HepG2 (cell line): Measurements from ENCODE around the gene DHH. TPM values are rescaled to one million over a fixed set of nuclear protein-coding genes. Genes with fewer than 3 reads are reported as not detected.
A peak's percentile ranks its signal among the peaks of the same experiment; 100 is the strongest.

ENCODE experiments used
- AGO1 ChIP-seq: fragments of 200-400 bp; formaldehyde crosslinking; IDR thresholded peaks from 2 replicates; pipeline ENCODE4 v1.6.1; 2017; ENCODE audit warnings: mild to moderate bottlenecking, low read depth, low read length, moderate library complexity; ENCODE audit not compliant: poor library complexity, severe bottlenecking
- AKNA ChIP-seq: sonication (generic); formaldehyde crosslinking; IDR thresholded peaks from 2 replicates; pipeline ENCODE4 v1.4.0; 2020; ENCODE audit warnings: missing genetic modification reagents, borderline replicate concordance
- ATF3 ChIP-seq: sonication (generic); formaldehyde crosslinking; IDR thresholded peaks from 2 replicates; pipeline ENCODE4 v1.4.0; 2020; ENCODE audit warnings: missing genetic modification reagents
- GFI1 ChIP-seq: sonication (generic); formaldehyde crosslinking; IDR thresholded peaks from 2 replicates; pipeline ENCODE4 v1.5.0; 2020; ENCODE audit warnings: missing genetic modification reagents, mild to moderate bottlenecking, borderline replicate concordance
- HNF4A ChIP-seq: sonication (generic); formaldehyde crosslinking; IDR thresholded peaks from 2 replicates; pipeline ENCODE4 v1.4.0; 2020; ENCODE audit warnings: missing genetic modification reagents
- HOMEZ ChIP-seq: IDR thresholded peaks from 2 replicates; pipeline ENCODE4 v1.6.1; 2016; ENCODE audit warnings: low read depth
- KMT2B ChIP-seq: IDR thresholded peaks from 2 replicates; pipeline ENCODE4 v1.6.1; 2016; ENCODE audit warnings: missing genetic modification reagents, missing compliant biosample characterization
- MBNL3 ChIP-seq: fragments of 250-450 bp; sonication (Bioruptor Pico); conservative IDR thresholded peaks from 2 replicates; pipeline ENCODE4 v1.8.0; 2022; ENCODE audit warnings: mild to moderate bottlenecking, inconsistent platforms
- MLXIP ChIP-seq: sonication (generic); formaldehyde crosslinking; IDR thresholded peaks from 2 replicates; pipeline ENCODE4 v1.9.0; 2021; ENCODE audit warnings: missing genetic modification reagents, borderline replicate concordance
- PHF20 ChIP-seq: sonication (generic); formaldehyde crosslinking; IDR thresholded peaks from 2 replicates; pipeline ENCODE4 v1.5.0; 2020; ENCODE audit warnings: mild to moderate bottlenecking, missing genetic modification reagents
- POLR2AphosphoS2 ChIP-seq: IDR thresholded peaks from 2 replicates; pipeline ENCODE4 v1.6.1; 2011; ENCODE audit warnings: low read depth, low read length, improper control_type of control experiment
- SAFB2 ChIP-seq: sonication (generic); formaldehyde crosslinking; IDR thresholded peaks from 2 replicates; pipeline ENCODE4 v1.5.1; 2020; ENCODE audit warnings: missing genetic modification reagents, low read depth, mild to moderate bottlenecking, borderline replicate concordance
- SMC3 ChIP-seq: IDR thresholded peaks from 2 replicates; pipeline ENCODE4 v1.6.1; 2011; ENCODE audit warnings: low read length, improper control_type of control experiment
- SOX13 ChIP-seq, 3 experiments: fragments of 450-650 bp in 1 of 3; sonication (generic) in 1 of 3; formaldehyde crosslinking in 1 of 3; IDR thresholded peaks in 2 of 3; conservative IDR thresholded peaks in 1 of 3; 2 replicates each; pipeline versions ENCODE4 v1.5.0 to v1.6.1; 2016 to 2020; ENCODE audit warnings: antibody characterized with exemption in 1 of 3, mild to moderate bottlenecking in 1 of 3, missing compliant biosample characterization in 1 of 3, missing genetic modification reagents in 1 of 3, moderate library complexity in 1 of 3
- ZNF576 ChIP-seq: sonication (generic); formaldehyde crosslinking; IDR thresholded peaks from 2 replicates; pipeline ENCODE4 v1.4.0; 2020; ENCODE audit warnings: mild to moderate bottlenecking, missing genetic modification reagents
- ZNF761 ChIP-seq: sonication (generic); formaldehyde crosslinking; conservative IDR thresholded peaks from 2 replicates; pipeline ENCODE4 v1.4.0; 2020; ENCODE audit warnings: mild to moderate bottlenecking, missing genetic modification reagents
- ZNF780A ChIP-seq: sonication (generic); formaldehyde crosslinking; IDR thresholded peaks from 2 replicates; pipeline ENCODE4 v1.8.0; 2022; ENCODE audit warnings: mild to moderate bottlenecking, missing genetic modification reagents, moderate library complexity
- polyA plus RNA-seq, 8 experiments: library from polyadenylated mRNA; depleted of rRNA in 3 of 8; stranded (reverse) in 7 of 8; unstranded in 1 of 8; fragments of >200 nt; fragmentation: Illumina TruSeq in 4 of 8; extraction: Trizol in 4 of 8; gene quantifications; 2 replicates each; pipeline versions ENCODE4 v1.2.1 to v1.2.3, GENCODE V29; 2011 to 2016; ENCODE audit warnings: low read depth in 4 of 8, missing spikeins in 1 of 8, mixed read lengths in 1 of 8; ENCODE audit not compliant: insufficient read depth in 1 of 8
- total RNA-seq, 5 experiments: library from RNA; depleted of rRNA; stranded (reverse); fragments of >200 nt; fragmentation: Illumina TruSeq; extraction: Trizol; gene quantifications; 2 replicates each; pipeline ENCODE4 v1.2.3, GENCODE V29; 2016; ENCODE audit warnings: low read depth in 1 of 5

The DHH gene
- total and polyA plus RNA-seq, 2 of the 13 experiments (the other 11 are each of a cell fraction or from before 2014, with no cell fraction given) = not detected

- TF ChIP-seq ATF3 (CRISPR knock-in tag) (peak; percentile 4), ZNF761 (no peak), SOX13 (IDR thresholded peaks at IDR 0.05) (peak; percentile 53; the same call in 1 of the 2 replicates), SOX13 (CRISPR knock-in tag; conservative IDR thresholded peaks at IDR 0.05 in 1 of 2, IDR thresholded peaks at IDR 0.05 in 1 of 2) (no peak), ZNF780A (CRISPR knock-in tag) (no peak), AGO1 (no peak), POLR2AphosphoS2 (peak; percentile 67; the same call in 1 of the 2 replicates), HOMEZ (CRISPR knock-in tag) (0 out of 2 replicates have a peak, but pooled peaks have one; percentile 46), MLXIP (peak; percentile 62; the same call in 1 of the 2 replicates), ZNF576 (CRISPR knock-in tag) (no peak), SMC3 (no peak), HNF4A (CRISPR knock-in tag) (no peak), PHF20 (CRISPR knock-in tag) (0 out of 2 replicates have a peak, but pooled peaks have one; percentile 35), GFI1 (CRISPR knock-in tag) (0 out of 2 replicates have a peak, but pooled peaks have one; percentile 13), SAFB2 (CRISPR knock-in tag) (peak; percentile 2; the same call in 1 of the 2 replicates), AKNA (CRISPR knock-in tag) (no peak), KMT2B (CRISPR knock-in tag) (peak; percentile 72), MBNL3 (CRISPR knock-in tag) (no peak)
Observed at GRCh38 chr12:49131051-49131893, 36.7 kb upstream of the DHH start, which contains the start of gene TUBA1B (continued).
